SK-N-MC (cell line): ENCODE data around the gene SEBOX.

Experiments
- EZH2 ChIP-seq: fragments of 200-600 bp; sonication (generic); IDR thresholded peaks from one replicate; pipeline ENCODE4 v1.6.1; 2017; ENCODE audit warnings: antibody characterized with exemption
- FOXP2 ChIP-seq: optimal IDR thresholded peaks from 2 replicates; pipeline ENCODE3; 2011; ENCODE audit warnings: mild to moderate bottlenecking, moderate library complexity; ENCODE audit not compliant: insufficient read depth; ENCODE audit errors: extremely low read length, control extremely low read depth
- POLR2AphosphoS5 ChIP-seq: IDR thresholded peaks from 2 replicates; pipeline ENCODE4 v1.6.1; 2012; ENCODE audit warnings: mild to moderate bottlenecking, low read depth, low read length, borderline replicate concordance

GRCh38 chr17:28319598-28319935, 45.4 kb downstream of the SEBOX start:
- no peak for TF ChIP-seq POLR2AphosphoS5
- no peak for TF ChIP-seq EZH2
- TF ChIP-seq FOXP2 = no peak
